Stimulated activated CD4-positive, alpha-beta T cell treated with anti-CD3 and anti-CD28 coated beads, Interleukin-1b, Interleukin-23, amount 100 ng/mL, for 4 hours (primary cell): ENCODE results near the gene CCDC80.

Source experiments
- DNase-seq, 2 donors: peaks; one replicate each; pipeline ENCODE4 v3.0.0-alpha.2; 2020; ENCODE audit warnings: low read depth in 2 of 2

CCDC80 gene

GRCh38 chr3:112632596-112632995 lies 8.3 kb downstream of the CCDC80 start:
- no peak for DNase-seq

- no peak for DNase-seq
Observed at GRCh38 chr3:112631257-112631656, 9.7 kb downstream of the CCDC80 start.

GRCh38 chr3:112629425-112629824 lies 11.5 kb downstream of the CCDC80 start:
- no peak for DNase-seq

- no peak for DNase-seq
Observed at GRCh38 chr3:112627919-112628466, 12.9 kb downstream of the CCDC80 start.

GRCh38 chr3:112627419-112627818 lies 13.5 kb downstream of the CCDC80 start:
- no peak for DNase-seq

- no peak for DNase-seq
Observed at GRCh38 chr3:112623717-112624116, 17.2 kb downstream of the CCDC80 start.

- no peak for DNase-seq
Observed at GRCh38 chr3:112623213-112623612, 17.7 kb downstream of the CCDC80 start.

- no peak for DNase-seq
Observed at GRCh38 chr3:112619295-112619694, 21.6 kb downstream of the CCDC80 start.

GRCh38 chr3:112617285-112617684 lies 23.7 kb downstream of the CCDC80 start:
- no peak for DNase-seq

GRCh38 chr3:112615989-112616731 lies 24.8 kb downstream of the CCDC80 start:
- no peak for DNase-seq

GRCh38 chr3:112611752-112612515 lies 29.0 kb downstream of the CCDC80 start:
- DNase-seq: no peak

- no peak for DNase-seq
Observed at GRCh38 chr3:112610121-112610520, 30.8 kb downstream of the CCDC80 start.

- no peak for DNase-seq
Observed at GRCh38 chr3:112607863-112608262, 33.1 kb downstream of the CCDC80 start.

GRCh38 chr3:112606098-112606497 lies 34.8 kb downstream of the CCDC80 start:
- no peak for DNase-seq

- no peak for DNase-seq
Observed at GRCh38 chr3:112605285-112605684, 35.7 kb downstream of the CCDC80 start.

- DNase-seq: no peak
Observed at GRCh38 chr3:112604536-112604935, 36.4 kb downstream of the CCDC80 start.

GRCh38 chr3:112602217-112602838 lies 38.6 kb downstream of the CCDC80 start:
- no peak for DNase-seq

GRCh38 chr3:112598731-112599130 lies 42.2 kb downstream of the CCDC80 start:
- DNase-seq: no peak

- no peak for DNase-seq
Observed at GRCh38 chr3:112597945-112598344, 43.0 kb downstream of the CCDC80 start.

- no peak for DNase-seq
Observed at GRCh38 chr3:112594856-112595255, 46.1 kb downstream of the CCDC80 start.

GRCh38 chr3:112593258-112593657 lies 47.7 kb downstream of the CCDC80 start:
- DNase-seq: no peak

GRCh38 chr3:112587336-112587735 lies 53.6 kb downstream of the CCDC80 start:
- DNase-seq: no peak
